Measurements from ENCODE around the gene LGALS12.

The LGALS12 gene

DNA sequence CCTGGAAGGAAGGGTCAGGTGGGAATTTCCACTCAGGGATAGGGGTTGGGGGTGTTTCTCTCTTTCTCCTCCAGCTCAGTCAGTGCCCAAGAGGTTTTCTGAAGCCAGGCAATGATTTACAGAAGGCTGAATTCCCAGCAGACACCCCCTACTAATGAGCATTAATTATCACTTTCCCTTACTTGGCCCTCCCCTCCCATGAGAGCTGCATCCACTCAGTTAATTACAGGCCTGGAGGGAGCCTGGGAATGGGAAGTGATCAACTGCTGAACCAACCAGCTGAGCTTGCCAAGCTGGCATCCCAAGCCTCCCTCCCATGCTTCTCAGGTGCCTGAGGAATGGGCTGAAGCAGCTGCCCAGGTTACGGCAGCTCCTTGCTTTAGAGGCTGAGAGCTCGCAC lies 992 bp downstream of the LGALS12 start:
- H3K4me3 ChIP-seq (ENCODE audit: low read length) = no peak overlapping the region
- peaks cover 21% of the 10 kb centered on the region; the same call in 1 of the 2 replicates for H3K4me1 ChIP-seq (ENCODE audit: insufficient read depth, low read length)
- H3K9me3 ChIP-seq (ENCODE audit: insufficient read depth, low read depth, low read length) = no peaks in the 10 kb centered on the region
- H3K27me3 ChIP-seq (ENCODE audit: insufficient read depth, low read length) = no peaks in the 10 kb centered on the region
- no peak overlapping the region for H3K9ac ChIP-seq (ENCODE audit: low read depth, low read length)
- no peaks in the 10 kb centered on the region for H3K36me3 ChIP-seq (ENCODE audit: insufficient read depth, low read depth, low read length)
- no peak overlapping the region for H3K27ac ChIP-seq (ENCODE audit: low read length)

DNA sequence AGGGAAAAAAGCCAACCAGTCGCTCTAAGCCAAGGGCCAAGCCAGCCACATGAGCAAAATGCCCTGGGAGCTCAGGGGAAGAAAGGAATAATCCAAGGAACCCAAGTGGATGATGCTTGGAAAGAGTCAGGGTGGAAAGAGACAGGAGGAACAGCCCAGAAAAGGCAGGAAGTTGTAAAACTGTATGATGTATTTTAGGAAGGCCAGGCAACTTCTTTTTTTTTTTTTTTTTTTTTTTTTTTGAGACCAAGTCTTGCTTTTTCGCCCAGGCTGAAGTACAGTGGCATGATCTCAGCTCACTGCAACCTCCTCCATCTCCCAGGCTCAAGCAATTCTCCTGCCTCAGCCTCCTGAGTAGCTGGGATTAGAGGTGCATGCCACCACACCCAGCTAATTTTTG lies 1.6 kb downstream of the LGALS12 start:
- no peaks in the 10 kb centered on the region for H3K9me3 ChIP-seq (ENCODE audit: insufficient read depth, low read depth, low read length)
- no peak overlapping the region for H3K27ac ChIP-seq (ENCODE audit: low read length)
- H3K36me3 ChIP-seq (ENCODE audit: insufficient read depth, low read depth, low read length) = no peaks in the 10 kb centered on the region
- H3K27me3 ChIP-seq (ENCODE audit: insufficient read depth, low read length) = no peaks in the 10 kb centered on the region
- H3K4me3 ChIP-seq (ENCODE audit: low read length) = no peak overlapping the region
- H3K9ac ChIP-seq (ENCODE audit: low read depth, low read length) = no peak overlapping the region
- H3K4me1 ChIP-seq (ENCODE audit: insufficient read depth, low read length) = peaks cover 21% of the 10 kb centered on the region; the same call in 1 of the 2 replicates

DNA sequence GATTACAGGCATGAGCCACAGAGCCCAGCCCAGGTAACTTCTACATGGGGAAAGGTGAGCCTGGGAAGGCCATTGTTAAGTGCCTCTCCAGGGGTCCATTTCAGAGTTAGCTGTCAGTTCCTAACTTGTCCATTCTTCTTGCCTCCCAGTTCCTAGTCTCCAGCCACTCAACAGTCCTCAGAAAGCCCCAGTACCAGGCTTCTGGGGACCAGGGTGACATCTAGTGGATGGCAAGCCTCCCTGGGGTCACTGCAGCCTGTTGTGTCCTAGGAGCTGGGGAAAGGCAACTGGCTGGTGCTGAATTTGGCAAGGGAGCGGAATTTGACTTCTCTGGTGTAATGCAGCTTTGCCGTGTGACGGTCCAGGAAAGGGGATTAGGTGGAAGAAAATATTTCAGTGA lies 2.1 kb downstream of the LGALS12 start:
- H3K4me3 ChIP-seq (ENCODE audit: low read length) = no peak overlapping the region
- no peak overlapping the region for H3K9ac ChIP-seq (ENCODE audit: low read depth, low read length)
- H3K4me1 ChIP-seq (ENCODE audit: insufficient read depth, low read length) = peaks cover 21% of the 10 kb centered on the region; the same call in 1 of the 2 replicates
- H3K36me3 ChIP-seq (ENCODE audit: insufficient read depth, low read depth, low read length) = no peaks in the 10 kb centered on the region
- no peak overlapping the region for H3K27ac ChIP-seq (ENCODE audit: low read length)
- no peaks in the 10 kb centered on the region for H3K9me3 ChIP-seq (ENCODE audit: insufficient read depth, low read depth, low read length)
- no peaks in the 10 kb centered on the region for H3K27me3 ChIP-seq (ENCODE audit: insufficient read depth, low read length)

DNA sequence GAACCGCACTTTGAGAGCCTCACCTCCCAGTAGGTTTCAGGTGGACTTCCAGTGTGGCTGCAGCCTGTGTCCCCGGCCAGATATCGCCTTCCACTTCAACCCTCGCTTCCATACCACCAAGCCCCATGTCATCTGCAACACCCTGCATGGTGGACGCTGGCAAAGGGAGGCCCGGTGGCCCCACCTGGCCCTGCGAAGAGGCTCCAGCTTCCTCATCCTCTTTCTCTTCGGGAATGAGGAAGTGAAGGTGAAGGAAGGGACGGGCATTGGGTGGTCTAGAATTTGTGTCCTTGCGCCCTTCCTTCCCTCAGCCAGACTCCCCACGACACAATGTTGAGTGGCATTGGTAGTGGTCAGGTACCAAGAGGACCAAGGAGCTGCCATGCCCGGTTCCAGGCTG lies 2.9 kb downstream of the LGALS12 start:
- Histone ChIP-seq H3K9me3 (ENCODE audit: insufficient read depth, low read depth, low read length) (no peaks in the 10 kb centered on the region), H3K36me3 (ENCODE audit: insufficient read depth, low read depth, low read length) (no peaks in the 10 kb centered on the region), H3K27ac (ENCODE audit: low read length) (no peak overlapping the region), H3K27me3 (ENCODE audit: insufficient read depth, low read length) (no peaks in the 10 kb centered on the region), H3K4me3 (ENCODE audit: low read length) (no peak overlapping the region), H3K9ac (ENCODE audit: low read depth, low read length) (no peak overlapping the region), H3K4me1 (ENCODE audit: insufficient read depth, low read length) (peaks cover 16% of the 10 kb centered on the region; the same call in 1 of the 2 replicates)

DNA sequence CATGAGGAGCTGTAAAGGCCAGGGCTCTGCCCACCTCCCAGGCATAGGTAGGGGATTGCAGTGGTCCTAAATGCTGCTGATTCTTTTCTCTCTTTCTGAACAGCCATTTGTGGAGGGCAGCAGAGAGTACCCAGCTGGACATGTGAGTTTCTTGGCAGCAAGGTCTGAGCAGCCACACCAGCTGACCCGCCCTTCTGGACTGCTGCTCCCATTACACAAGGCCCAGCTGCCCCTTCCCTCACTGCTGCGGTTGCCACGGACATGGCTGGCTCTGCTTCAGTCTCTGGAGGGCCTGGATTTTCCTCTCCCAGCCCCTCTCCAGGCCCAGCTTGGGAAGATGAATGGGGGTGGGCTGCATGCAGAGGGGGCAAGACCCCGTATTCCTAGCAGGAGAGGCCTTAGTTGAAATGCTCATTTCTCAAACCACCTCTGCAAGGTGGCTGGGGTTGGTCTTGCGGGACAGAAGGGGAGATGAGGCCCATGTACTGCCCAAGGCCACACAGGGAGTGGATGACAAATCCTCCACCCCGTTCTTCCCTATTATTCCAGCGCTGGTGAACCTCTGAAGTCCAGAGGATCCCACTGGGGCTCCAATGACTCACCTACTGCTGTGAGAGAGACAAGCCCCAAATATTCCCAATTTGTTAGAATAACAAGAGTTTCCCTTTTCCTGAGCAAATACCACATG lies 4.6 kb downstream of the LGALS12 start:
- Histone ChIP-seq H3K27ac (ENCODE audit: low read length) (no peak overlapping the region), H3K4me1 (ENCODE audit: insufficient read depth, low read length) (peaks cover 13% of the 10 kb centered on the region; the same call in 1 of the 2 replicates), H3K9ac (ENCODE audit: low read depth, low read length) (no peak overlapping the region), H3K4me3 (ENCODE audit: low read length) (no peak overlapping the region), H3K9me3 (ENCODE audit: insufficient read depth, low read depth, low read length) (no peaks in the 10 kb centered on the region), H3K36me3 (ENCODE audit: insufficient read depth, low read depth, low read length) (no peaks in the 10 kb centered on the region), H3K27me3 (ENCODE audit: insufficient read depth, low read length) (no peaks in the 10 kb centered on the region)

DNA sequence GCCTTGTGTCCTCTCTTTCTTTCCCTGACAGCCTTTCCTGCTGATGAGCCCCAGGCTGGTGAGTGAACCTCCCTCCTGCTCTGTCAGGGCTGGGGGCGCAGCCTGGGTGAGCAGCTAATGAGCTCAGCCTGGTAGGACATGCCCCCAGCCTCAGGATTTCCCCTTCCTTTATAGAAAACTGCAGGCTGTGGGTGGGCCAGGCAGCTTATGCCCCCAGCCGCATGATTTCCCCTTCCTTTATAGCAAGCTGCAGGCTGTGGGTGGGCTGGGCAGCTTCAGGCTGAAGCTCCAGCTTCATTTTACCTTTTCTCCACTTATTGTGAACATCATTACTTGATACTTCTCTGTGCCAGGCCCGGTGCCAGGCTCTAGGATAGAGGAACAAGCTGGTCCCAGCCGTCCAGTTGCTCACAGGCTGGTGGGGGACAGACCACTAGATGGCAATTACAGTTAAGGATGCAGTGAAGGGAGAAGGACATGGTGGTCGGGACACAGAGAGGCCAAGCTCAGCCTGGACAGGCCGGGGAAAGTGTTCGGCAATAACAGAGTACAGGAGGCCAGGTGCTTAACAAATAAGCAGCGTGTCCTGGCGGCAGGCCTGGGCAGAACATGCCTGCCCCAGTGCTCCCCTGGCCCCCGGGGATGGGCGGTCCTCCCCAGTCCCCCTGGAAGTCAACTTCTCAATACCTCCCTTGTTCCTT lies 5.3 kb downstream of the LGALS12 start:
- no peak overlapping the region for H3K27ac ChIP-seq (ENCODE audit: low read length)
- no peak overlapping the region for H3K4me3 ChIP-seq (ENCODE audit: low read length)
- no peaks in the 10 kb centered on the region for H3K9me3 ChIP-seq (ENCODE audit: insufficient read depth, low read depth, low read length)
- H3K9ac ChIP-seq (ENCODE audit: low read depth, low read length) = no peak overlapping the region
- peaks cover 9% of the 10 kb centered on the region; the same call in 1 of the 2 replicates for H3K4me1 ChIP-seq (ENCODE audit: insufficient read depth, low read length)
- H3K36me3 ChIP-seq (ENCODE audit: insufficient read depth, low read depth, low read length) = no peaks in the 10 kb centered on the region
- no peaks in the 10 kb centered on the region for H3K27me3 ChIP-seq (ENCODE audit: insufficient read depth, low read length)

DNA sequence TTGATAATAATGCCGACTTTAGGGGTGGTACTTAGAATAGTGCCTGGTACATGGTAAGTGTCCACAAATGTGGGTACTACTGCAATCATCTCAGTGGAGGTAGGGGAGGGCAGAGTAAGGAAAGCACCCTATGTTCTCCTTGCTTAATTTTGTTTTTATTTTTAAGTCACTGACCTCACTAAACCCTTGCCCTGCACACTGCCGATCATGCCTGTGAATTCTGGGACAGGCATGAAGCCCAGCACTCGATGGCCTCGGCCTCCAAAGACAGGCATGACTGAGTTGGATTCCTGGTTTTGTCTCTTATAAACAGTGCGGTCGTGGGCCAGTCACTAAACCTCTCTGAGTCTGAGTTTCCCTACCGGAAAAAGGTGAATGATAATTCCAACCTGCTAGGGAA lies 6.9 kb downstream of the LGALS12 start:
- H3K9ac ChIP-seq (ENCODE audit: low read depth, low read length) = no peak overlapping the region
- no peaks in the 10 kb centered on the region for H3K9me3 ChIP-seq (ENCODE audit: insufficient read depth, low read depth, low read length)
- H3K36me3 ChIP-seq (ENCODE audit: insufficient read depth, low read depth, low read length) = no peaks in the 10 kb centered on the region
- no peak overlapping the region for H3K4me3 ChIP-seq (ENCODE audit: low read length)
- H3K4me1 ChIP-seq (ENCODE audit: insufficient read depth, low read length) = 0 out of 2 replicates have a peak, but pooled peaks cover 7% of the 10 kb centered on the region
- H3K27ac ChIP-seq (ENCODE audit: low read length) = no peak overlapping the region
- no peaks in the 10 kb centered on the region for H3K27me3 ChIP-seq (ENCODE audit: insufficient read depth, low read length)

DNA sequence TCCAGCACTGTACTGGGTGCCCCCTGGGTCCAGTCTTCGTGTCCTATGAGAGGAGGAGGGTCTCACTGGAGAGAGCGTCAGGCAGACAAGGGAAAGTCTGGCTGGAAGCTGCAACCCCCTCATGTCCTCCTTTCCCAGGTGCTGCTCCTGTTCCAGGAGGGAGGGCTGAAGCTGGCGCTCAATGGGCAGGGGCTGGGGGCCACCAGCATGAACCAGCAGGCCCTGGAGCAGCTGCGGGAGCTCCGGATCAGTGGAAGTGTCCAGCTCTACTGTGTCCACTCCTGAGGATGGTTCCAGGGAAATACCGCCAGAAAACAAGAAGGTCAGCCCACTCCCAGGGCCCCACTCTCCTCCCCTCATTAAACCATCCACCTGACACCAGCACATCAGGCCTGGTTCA lies 10.2 kb downstream of the LGALS12 start:
- Histone ChIP-seq H3K27ac (ENCODE audit: low read length) (no peak overlapping the region), H3K36me3 (ENCODE audit: insufficient read depth, low read depth, low read length) (no peaks in the 10 kb centered on the region), H3K9me3 (ENCODE audit: insufficient read depth, low read depth, low read length) (no peaks in the 10 kb centered on the region; the same call in 1 of the 2 replicates), H3K4me3 (ENCODE audit: low read length) (no peak overlapping the region), H3K4me1 (ENCODE audit: insufficient read depth, low read length) (no peaks in the 10 kb centered on the region), H3K27me3 (ENCODE audit: insufficient read depth, low read length) (no peaks in the 10 kb centered on the region), H3K9ac (ENCODE audit: low read depth, low read length) (no peak overlapping the region)

DNA sequence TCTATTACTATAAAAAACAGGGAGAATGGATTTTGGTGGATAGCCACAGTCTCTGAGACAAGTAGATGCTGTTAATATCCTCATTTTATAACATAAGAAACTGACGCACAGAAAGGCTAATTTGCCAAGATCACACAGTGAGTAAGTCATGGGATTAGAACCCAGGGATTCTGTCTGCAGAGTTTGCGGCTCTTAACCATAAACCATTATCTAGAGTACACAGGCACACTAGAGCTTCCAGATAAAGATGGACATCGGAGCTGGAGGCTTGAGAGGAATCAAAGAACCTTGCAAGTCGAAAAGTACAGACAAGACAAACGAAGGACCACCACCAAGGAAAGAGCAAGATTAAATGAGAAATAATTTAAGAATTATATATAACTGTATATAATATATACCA lies 11.3 kb downstream of the LGALS12 start:
- Histone ChIP-seq H3K4me3 (ENCODE audit: low read length) (no peak overlapping the region), H3K9ac (ENCODE audit: low read depth, low read length) (no peak overlapping the region)

DNA sequence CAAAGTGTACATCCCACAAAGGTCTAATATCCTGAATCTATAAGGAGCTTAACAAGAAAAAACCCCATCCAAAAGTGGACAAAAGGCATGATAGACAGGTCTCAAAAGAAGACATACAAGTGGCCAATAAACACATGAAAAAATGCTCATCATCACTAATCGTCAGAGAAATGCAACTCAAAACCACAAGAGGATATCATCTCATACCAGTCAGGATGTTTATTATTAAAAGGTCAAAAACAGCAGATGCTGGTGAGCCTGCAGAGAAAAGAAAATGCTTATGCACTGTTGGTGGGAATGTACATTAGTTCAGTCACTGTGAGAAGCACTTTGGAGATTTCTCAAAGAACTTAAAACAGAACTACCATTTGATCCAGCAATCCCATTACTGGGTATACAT lies 12.7 kb downstream of the LGALS12 start:
- no peaks in the 10 kb centered on the region; the same call in 1 of the 2 replicates for H3K9me3 ChIP-seq (ENCODE audit: insufficient read depth, low read depth, low read length)
- no peaks in the 10 kb centered on the region for H3K4me1 ChIP-seq (ENCODE audit: insufficient read depth, low read length)
- no peak overlapping the region for H3K4me3 ChIP-seq (ENCODE audit: low read length)
- H3K9ac ChIP-seq (ENCODE audit: low read depth, low read length) = no peak overlapping the region
- H3K27ac ChIP-seq (ENCODE audit: low read length) = no peak overlapping the region
- no peaks in the 10 kb centered on the region for H3K36me3 ChIP-seq (ENCODE audit: insufficient read depth, low read depth, low read length)
- H3K27me3 ChIP-seq (ENCODE audit: insufficient read depth, low read length) = no peaks in the 10 kb centered on the region

More for the DNA sequence above, 11.3 kb downstream of the LGALS12 start:
- Histone ChIP-seq H3K27ac (ENCODE audit: low read length) (no peak overlapping the region), H3K9me3 (ENCODE audit: insufficient read depth, low read depth, low read length) (no peaks in the 10 kb centered on the region; the same call in 1 of the 2 replicates), H3K4me1 (ENCODE audit: insufficient read depth, low read length) (no peaks in the 10 kb centered on the region), H3K36me3 (ENCODE audit: insufficient read depth, low read depth, low read length) (no peaks in the 10 kb centered on the region), H3K27me3 (ENCODE audit: insufficient read depth, low read length) (no peaks in the 10 kb centered on the region)

DNA sequence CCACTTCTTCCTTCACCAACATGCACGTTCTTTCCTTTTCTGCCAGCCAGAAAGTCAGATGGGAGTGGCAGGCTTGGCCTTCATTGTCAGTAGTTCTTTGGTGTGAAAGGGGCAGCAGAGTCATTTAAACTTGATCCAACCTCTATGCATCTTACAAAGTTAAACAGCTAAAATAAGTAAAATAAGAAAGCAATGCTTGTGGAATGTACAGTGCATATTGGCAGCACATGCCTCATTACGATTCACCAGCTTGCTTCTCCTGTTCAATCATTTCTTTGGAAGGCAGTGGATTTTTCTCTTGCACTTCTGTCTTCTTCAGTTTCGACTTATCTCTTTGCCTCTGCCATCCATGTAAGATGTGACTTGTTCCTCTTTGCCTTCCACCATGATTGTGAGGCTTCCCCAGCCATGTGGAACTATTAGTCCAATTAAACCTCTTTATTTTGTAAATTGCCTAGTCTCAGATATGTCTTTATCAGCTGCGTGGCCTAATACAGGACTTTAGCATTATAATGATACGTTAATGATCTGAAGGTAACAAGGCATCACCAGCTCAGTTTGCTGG lies 14.8 kb downstream of the LGALS12 start:
- no peaks in the 10 kb centered on the region for H3K4me1 ChIP-seq (ENCODE audit: insufficient read depth, low read length)
- no peak overlapping the region for H3K27ac ChIP-seq (ENCODE audit: low read length)
- H3K36me3 ChIP-seq (ENCODE audit: insufficient read depth, low read depth, low read length) = no peaks in the 10 kb centered on the region
- no peak overlapping the region for H3K4me3 ChIP-seq (ENCODE audit: low read length)
- no peak overlapping the region for H3K9ac ChIP-seq (ENCODE audit: low read depth, low read length)
- no peaks in the 10 kb centered on the region for H3K27me3 ChIP-seq (ENCODE audit: insufficient read depth, low read length)
- peaks cover 11% of the 10 kb centered on the region for H3K9me3 ChIP-seq (ENCODE audit: insufficient read depth, low read depth, low read length)

DNA sequence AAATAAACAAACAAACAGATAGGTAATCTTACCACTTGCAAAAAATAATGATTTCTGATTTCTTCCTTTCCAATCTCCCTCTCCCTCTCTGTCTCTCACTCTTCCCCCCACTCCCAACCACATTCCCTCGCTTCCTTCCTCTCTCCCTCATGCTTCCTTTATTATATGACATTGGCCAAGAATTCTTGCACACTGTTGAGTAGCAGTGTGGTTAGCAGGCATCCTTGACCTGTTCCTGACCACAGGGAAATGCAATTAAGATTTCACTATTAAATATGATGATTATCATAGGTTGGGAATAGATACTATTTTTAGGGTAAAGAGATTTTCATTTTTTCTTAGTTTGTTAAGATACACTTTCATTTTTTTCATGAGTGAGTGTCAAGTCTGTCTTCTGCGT lies 16.0 kb downstream of the LGALS12 start:
- peaks cover 11% of the 10 kb centered on the region for H3K9me3 ChIP-seq (ENCODE audit: insufficient read depth, low read depth, low read length)
- H3K9ac ChIP-seq (ENCODE audit: low read depth, low read length) = no peak overlapping the region
- no peaks in the 10 kb centered on the region for H3K27me3 ChIP-seq (ENCODE audit: insufficient read depth, low read length)
- no peak overlapping the region for H3K4me3 ChIP-seq (ENCODE audit: low read length)
- H3K36me3 ChIP-seq (ENCODE audit: insufficient read depth, low read depth, low read length) = no peaks in the 10 kb centered on the region
- H3K4me1 ChIP-seq (ENCODE audit: insufficient read depth, low read length) = no peaks in the 10 kb centered on the region
- H3K27ac ChIP-seq (ENCODE audit: low read length) = no peak overlapping the region
